Heart left ventricle (tissue), 16 donors: ENCODE measurements around the gene ENTPD8. TPM values are rescaled to one million over a fixed set of nuclear protein-coding genes. Genes with fewer than 3 reads are reported as not detected.
A peak's percentile ranks its signal among the peaks of the same experiment; 100 is the strongest.

Experiments
- ATAC-seq, 4 donors: fragments of 200-7000 bp; cut with Tn5 transposase; one replicate each; pipeline ENCODE4 v1.9.1; 2020 to 2022; ENCODE audit warnings: moderate library complexity in 4 of 4, mild to moderate bottlenecking in 3 of 4, moderate number of reproducible peaks in 1 of 4
- DNase-seq, 5 donors: peaks; one replicate each; pipeline ENCODE4 v3.0.0-alpha.2; 2020
- H3K27ac ChIP-seq, 12 donors: fragments of 200-600 bp; sonication (generic) in 4 of 12; one replicate each; pipeline versions ENCODE4 v1.5.0 to v1.8.0; 2016 to 2022; ENCODE audit warnings: mild to moderate bottlenecking in 2 of 12
- H3K27me3 ChIP-seq, 9 donors: fragments of 200-600 bp; sonication (generic) in 2 of 9; one replicate each; pipeline versions ENCODE4 v1.5.1 to v1.8.0; 2016 to 2022; ENCODE audit warnings: mild to moderate bottlenecking in 3 of 9
- H3K36me3 ChIP-seq, 9 donors: fragments of 200-600 bp; sonication (generic) in 2 of 9; one replicate each; pipeline versions ENCODE4 v1.5.0 to v1.8.0; 2018 to 2022; ENCODE audit warnings: mild to moderate bottlenecking in 2 of 9
- H3K4me1 ChIP-seq, 12 donors: fragments of 200-600 bp; sonication (generic) in 4 of 12; one replicate each; pipeline versions ENCODE4 v1.5.0 to v1.8.0; 2016 to 2022; ENCODE audit warnings: mild to moderate bottlenecking in 3 of 12
- H3K4me3 ChIP-seq, 12 donors: fragments of 200-600 bp; sonication (generic) in 4 of 12; one replicate each; pipeline versions ENCODE4 v1.5.0 to v1.8.0; 2017 to 2022; ENCODE audit warnings: mild to moderate bottlenecking in 9 of 12, moderate library complexity in 4 of 12
- H3K9me3 ChIP-seq, 12 donors: fragments of 200-600 bp; sonication (generic) in 4 of 12; one replicate each; pipeline versions ENCODE4 v1.5.0 to v1.8.0; 2016 to 2022; ENCODE audit warnings: mild to moderate bottlenecking in 1 of 12
- CTCF ChIP-seq, 12 donors: fragments of 200-600 bp; sonication (generic) in 4 of 12; IDR thresholded peaks; one replicate each; pipeline versions ENCODE4 v1.5.0 to v1.8.0; 2018 to 2022; ENCODE audit warnings: antibody characterized with exemption in 12 of 12, mild to moderate bottlenecking in 5 of 12
- POLR2A ChIP-seq, 2 donors: fragments of 450-650 bp; IDR thresholded peaks; one replicate each; pipeline ENCODE4 v1.6.1; 2017; ENCODE audit warnings: antibody characterized with exemption in 2 of 2, mild to moderate bottlenecking in 2 of 2, moderate library complexity in 2 of 2
- WGBS, 4 donors: extraction: QIAGEN DNeasy Blood & Tissue Kit in 2 of 4; methylation state at CpG; one replicate each; pipeline versions ENCODE4 v1.1.5 to v1.1.7; 2013 to 2018; 5-methylcytosine and 5-hydroxymethylcytosine counted together
- intact Hi-C, 10 donors: fragments of 100-400 bp; cut with DNase I; formaldehyde crosslinking; loops; one replicate each; pipeline versions ENCODE4 v1.11.1 to v1.14.2; 2022
- long read RNA-seq, 3 donors: library from polyadenylated mRNA; unstranded; transcript quantifications; one replicate each; pipeline ENCODE4 v2.0.0, GENCODE V29; 2020 to 2021
- polyA plus RNA-seq, 2 donors: library from polyadenylated mRNA; stranded (reverse); fragments of 200-250 nt; gene quantifications; one replicate each; pipeline ENCODE4 v1.2.3, GENCODE V29; 2013
- total RNA-seq, 9 donors: library from RNA; depleted of rRNA in 2 of 9; stranded (reverse); fragments of >200 nt in 2 of 9; fragmentation: NEBNext Ultra II Directional in 3 of 9; extraction: Animal tissue kit (Norgen Biotek cat#: 25700) in 3 of 9; gene quantifications; one replicate each; pipeline versions ENCODE4 v1.1.0 to v1.2.4, GENCODE V29; 2016 to 2023
- donor health status: ischemic (EF 13 %, LVEDD 7.1; RV severe dilation, severe dysfunction).
- donor health status: healthy with polysubstance abuse.
- donor health status: DM: no; HTN: yes; CAD: no.
- donor health status: DM: no; HTN: no; CAD: no.
- donor health status: ischemic (EF 25% LVEDD 6.9; RV normal size, moderate dysfunction).
- donor health status: ischemic (EF 25% LVEDD 5.7; RV mildly dilated, moderate dysfunction).
- donor health status: healthy.
- donor health status: DM: yes; HTN: yes; CAD: no.
- donor health status: ischemic (EF 35%, LVEDD 5.7; RV mildly dilated, moderate dysfunction).
- donor health status: nonischemic (EF 11% LVEDD 7.7; RV severe dilation, severe dysfunction).
- donor health status: DM: yes; HTN: yes; CAD: no.
- donor health status: PGD.
- donor health status: ischemic (EF 29% LVEDD 5.4; RV normal size, mild dysfunction).
- donor health status: nonischemic (EF 23%, LVEDD 6.1; RV moderate dilation, normal function).

The ENTPD8 gene
- total RNA-seq (not detected), polyA plus RNA-seq (not detected)
- long read RNA-seq, donor 1 = 0 reads
- long read RNA-seq, donor 2 = 0 reads
- long read RNA-seq, donor 3 = 0 reads

GRCh38 chr9:137441289-137441934, at the start of gene ENTPD8:
Gene ENTPD8, minus strand, starts transcription at chr9:137441357. Its CDS starts 3,072 bp downstream, at chr9:137438285.
- peak in 3 of 5 donors; percentile 27 to 55 (median 28) for DNase-seq
- H3K27me3 ChIP-seq = peaks cover 0 to 31% (median 8%) of the 10 kb centered on the region in 9 donors
- H3K9me3 ChIP-seq = no peaks in the 10 kb centered on the region
- no peaks in the 10 kb centered on the region for H3K36me3 ChIP-seq
- peak in 2 of 4 donors; percentile 11 to 16 for ATAC-seq
- peaks cover 0 to 19% (median 4%) of the 10 kb centered on the region in 12 donors for H3K4me1 ChIP-seq
- intact Hi-C loops = no loop called here
- no peak for TF ChIP-seq POLR2A (IDR thresholded peaks at IDR 0.05)
- WGBS, 4 donors = 0 to 2% (median 1%) methylated on average over 1 to 62 of the region's 62 CpGs
- H3K27ac ChIP-seq = no peak within 1 kb of the TSS
- H3K4me3 ChIP-seq = peak within 1 kb of the TSS in 11 of 12 donors; percentile 13 to 51 (median 41)

- H3K9me3 ChIP-seq = no peaks in the 10 kb centered on the region
- intact Hi-C loops = no loop called here
- TF ChIP-seq CTCF (IDR thresholded peaks at IDR 0.05) = no peak
- no peaks in the 10 kb centered on the region for H3K27me3 ChIP-seq
- no peak overlapping the region for H3K27ac ChIP-seq
- H3K4me1 ChIP-seq = peaks cover 0 to 10% (median 0%) of the 10 kb centered on the region in 12 donors
- H3K4me3 ChIP-seq = no peak overlapping the region
- peaks cover 0 to 5% (median 0%) of the 10 kb centered on the region in 9 donors for H3K36me3 ChIP-seq
- WGBS, 4 donors = 87 to 91% (median 90%) methylated on average over 9 of the region's 9 CpGs
- no peak for ATAC-seq
- no peak for DNase-seq
Measured at GRCh38 chr9:137490532-137491186, 49.5 kb upstream of the ENTPD8 start.

- whole genome bisulfite sequencing, 4 donors = 92 to 97% (median 96%) methylated on average over 6 of the region's 6 CpGs
- no peak for TF ChIP-seq POLR2A (IDR thresholded peaks at IDR 0.05)
- no peak for TF ChIP-seq CTCF (IDR thresholded peaks at IDR 0.05)
- ATAC-seq (no peak), DNase-seq (no peak)
- Histone ChIP-seq H3K36me3 (peaks cover 0 to 5% (median 0%) of the 10 kb centered on the region in 9 donors), H3K27me3 (no peaks in the 10 kb centered on the region), H3K9me3 (no peaks in the 10 kb centered on the region), H3K4me1 (peaks cover 0 to 5% (median 0%) of the 10 kb centered on the region in 12 donors), H3K27ac (no peak overlapping the region), H3K4me3 (no peak overlapping the region)
- intact Hi-C loops = no loop called here
Measured at GRCh38 chr9:137488906-137489305, 47.7 kb upstream of the ENTPD8 start.

- H3K36me3 ChIP-seq = peaks cover 0 to 5% (median 0%) of the 10 kb centered on the region in 9 donors
- H3K4me3 ChIP-seq = no peak overlapping the region
- ATAC-seq = no peak
- 73 to 84% (median 78%) methylated on average over 6 of the region's 6 CpGs for WGBS, 4 donors
- DNase-seq = no peak
- TF ChIP-seq CTCF (IDR thresholded peaks at IDR 0.05) = no peak
- no peak for TF ChIP-seq POLR2A (IDR thresholded peaks at IDR 0.05)
- no peaks in the 10 kb centered on the region for H3K9me3 ChIP-seq
- H3K4me1 ChIP-seq = peaks cover 0 to 3% (median 0%) of the 10 kb centered on the region in 12 donors
- H3K27me3 ChIP-seq = no peaks in the 10 kb centered on the region
- no peak overlapping the region for H3K27ac ChIP-seq
- intact Hi-C loops = no loop called here
Measured at GRCh38 chr9:137488327-137488653, 47.1 kb upstream of the ENTPD8 start.
